ENCODE results near the gene COL2A1. TPM values are rescaled to one million over a fixed set of nuclear protein-coding genes. Genes with fewer than 3 reads are reported as not detected.

The COL2A1 gene
- total and polyA plus RNA-seq, 8 donors, result 0.06 to 91.3 (median 71.0) TPM; not detected in 1

DNA sequence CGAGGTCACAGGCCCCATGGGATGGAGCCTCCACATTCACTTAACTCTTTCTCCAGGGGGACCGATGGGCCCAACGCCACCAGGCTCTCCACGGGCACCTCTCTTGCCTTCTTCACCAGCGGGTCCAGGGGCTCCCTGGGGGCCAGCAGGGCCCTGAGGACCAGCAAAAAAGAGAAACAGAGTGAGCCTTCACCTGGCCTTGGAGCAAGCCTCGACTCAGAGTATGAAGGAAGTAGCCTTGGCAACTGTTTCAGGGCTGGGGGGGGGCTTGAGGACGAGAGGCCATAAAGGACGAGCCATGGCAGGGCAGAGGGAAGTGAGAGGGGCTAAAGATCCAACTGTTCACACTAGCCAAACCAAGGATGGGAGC lies 18.0 kb downstream of the COL2A1 start:
- intact Hi-C loops (cut with DNase I), result no loop called here
- Histone ChIP-seq H3K36me3 (no peaks in the 10 kb centered on the region), H3K4me3 (no peak overlapping the region), H3K27me3 (no peaks in the 10 kb centered on the region), H3K9me3 (no peaks in the 10 kb centered on the region), H3K4me1 (no peaks in the 10 kb centered on the region), H3K27ac (no peak overlapping the region)
- DNase-seq (peak in 1 of 4 donors; percentile 71), ATAC-seq (no peak)
- TF ChIP-seq, protein P1, sequence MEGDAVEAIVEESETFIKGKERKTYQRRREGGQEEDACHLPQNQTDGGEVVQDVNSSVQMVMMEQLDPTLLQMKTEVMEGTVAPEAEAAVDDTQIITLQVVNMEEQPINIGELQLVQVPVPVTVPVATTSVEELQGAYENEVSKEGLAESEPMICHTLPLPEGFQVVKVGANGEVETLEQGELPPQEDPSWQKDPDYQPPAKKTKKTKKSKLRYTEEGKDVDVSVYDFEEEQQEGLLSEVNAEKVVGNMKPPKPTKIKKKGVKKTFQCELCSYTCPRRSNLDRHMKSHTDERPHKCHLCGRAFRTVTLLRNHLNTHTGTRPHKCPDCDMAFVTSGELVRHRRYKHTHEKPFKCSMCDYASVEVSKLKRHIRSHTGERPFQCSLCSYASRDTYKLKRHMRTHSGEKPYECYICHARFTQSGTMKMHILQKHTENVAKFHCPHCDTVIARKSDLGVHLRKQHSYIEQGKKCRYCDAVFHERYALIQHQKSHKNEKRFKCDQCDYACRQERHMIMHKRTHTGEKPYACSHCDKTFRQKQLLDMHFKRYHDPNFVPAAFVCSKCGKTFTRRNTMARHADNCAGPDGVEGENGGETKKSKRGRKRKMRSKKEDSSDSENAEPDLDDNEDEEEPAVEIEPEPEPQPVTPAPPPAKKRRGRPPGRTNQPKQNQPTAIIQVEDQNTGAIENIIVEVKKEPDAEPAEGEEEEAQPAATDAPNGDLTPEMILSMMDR (IDR thresholded peaks at IDR 0.05), result no peak

DNA sequence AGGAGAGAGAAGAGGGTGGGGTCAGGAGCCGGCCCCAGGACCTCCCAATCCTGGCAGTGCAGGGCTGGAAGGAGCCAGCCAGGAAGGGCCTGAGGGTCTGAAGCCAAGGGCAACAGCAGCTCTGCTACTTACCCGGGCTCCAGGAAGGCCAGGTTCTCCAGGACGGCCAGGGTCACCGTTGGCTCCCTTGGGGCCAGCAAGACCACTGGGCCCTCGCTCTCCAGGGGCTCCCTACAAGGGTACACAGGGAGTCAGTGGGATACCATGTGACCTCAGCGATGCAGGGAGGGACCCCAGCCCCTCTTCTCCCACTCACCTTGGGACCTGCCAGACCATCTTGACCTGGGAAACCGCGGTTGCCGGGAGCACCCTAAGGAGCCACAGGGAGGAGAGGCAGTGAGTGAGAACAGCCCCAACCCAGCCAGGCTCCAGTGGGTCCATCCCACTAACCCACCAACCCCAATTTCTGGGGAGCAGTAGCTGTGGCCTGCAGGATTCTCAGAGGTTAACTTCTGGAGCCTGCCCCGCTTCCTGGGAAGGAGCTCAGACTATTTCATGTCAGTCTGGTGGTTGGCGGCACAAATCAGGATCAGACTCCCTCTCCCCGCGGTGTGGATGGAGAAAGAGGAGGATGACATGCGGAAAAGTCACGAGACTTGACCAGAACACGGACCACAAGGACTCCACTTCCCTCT lies 18.5 kb downstream of the COL2A1 start:
- TF ChIP-seq, protein P1 (IDR thresholded peaks at IDR 0.05), result no peak
- no peak overlapping the region for H3K27ac ChIP-seq
- H3K36me3 ChIP-seq, result no peaks in the 10 kb centered on the region
- no peaks in the 10 kb centered on the region for H3K27me3 ChIP-seq
- no peaks in the 10 kb centered on the region for H3K4me1 ChIP-seq
- ATAC-seq, result no peak
- intact Hi-C loops (cut with DNase I), result no loop called here
- no peak overlapping the region for H3K4me3 ChIP-seq
- DNase-seq, result no peak
- no peaks in the 10 kb centered on the region for H3K9me3 ChIP-seq

DNA sequence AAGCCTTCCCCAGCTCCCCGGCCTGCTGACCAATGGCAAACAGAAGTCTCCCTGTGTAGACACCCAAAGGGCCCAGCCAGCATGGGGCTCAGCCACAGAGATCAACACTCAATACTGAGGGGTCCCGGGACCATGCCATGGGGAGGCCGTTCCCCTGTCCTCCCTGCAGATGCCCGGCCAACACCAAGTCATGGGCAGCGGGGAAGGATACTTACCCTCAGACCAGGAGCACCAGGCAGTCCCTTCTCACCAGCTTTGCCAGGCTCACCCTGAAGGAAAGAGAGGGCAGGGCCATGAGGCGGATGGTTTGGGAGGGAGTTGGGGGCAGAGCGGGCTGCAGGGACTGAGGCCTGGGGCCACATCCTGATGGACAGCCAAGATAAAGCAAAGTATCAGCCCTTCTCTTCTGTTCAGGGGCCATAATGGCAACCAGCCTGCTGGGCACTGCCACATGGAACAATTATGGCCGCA lies 19.9 kb downstream of the COL2A1 start:
- TF ChIP-seq, protein P1 (IDR thresholded peaks at IDR 0.05), result no peak
- Histone ChIP-seq H3K27ac (no peak overlapping the region), H3K4me1 (no peaks in the 10 kb centered on the region), H3K27me3 (no peaks in the 10 kb centered on the region), H3K36me3 (no peaks in the 10 kb centered on the region), H3K4me3 (no peak overlapping the region), H3K9me3 (no peaks in the 10 kb centered on the region)
- intact Hi-C loops (cut with DNase I), result no loop called here
- ATAC-seq, result no peak
- DNase-seq, result no peak

DNA sequence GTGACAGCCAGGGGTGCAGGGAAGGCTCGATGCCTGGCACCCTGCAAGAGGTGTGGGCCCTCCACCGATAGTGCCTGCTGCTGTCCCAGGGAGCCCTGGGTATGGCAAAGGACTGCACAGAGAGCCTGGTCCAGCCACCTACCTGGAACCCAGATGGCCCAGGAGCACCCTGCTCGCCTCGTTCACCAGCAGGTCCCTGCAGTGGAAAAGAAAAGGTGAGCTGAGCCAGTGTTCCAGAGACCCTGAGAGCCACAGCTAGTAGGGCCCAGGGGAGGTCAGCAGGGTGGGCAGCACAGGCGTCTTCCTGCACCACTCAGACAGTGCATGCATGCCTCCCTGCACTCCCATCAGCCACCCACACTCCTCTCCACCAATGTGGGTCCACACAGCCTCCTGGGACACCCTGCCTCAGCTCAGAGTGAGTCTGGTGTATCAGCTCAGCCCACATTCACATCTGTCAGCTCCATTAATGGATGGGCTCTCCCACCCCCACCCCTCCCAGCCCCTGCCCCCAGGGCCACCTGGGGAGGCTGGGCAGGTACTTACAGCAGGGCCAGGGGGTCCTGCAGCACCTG lies 20.6 kb downstream of the COL2A1 start:
- intact Hi-C loops (cut with DNase I), result no loop called here
- DNase-seq (no peak), ATAC-seq (no peak)
- Histone ChIP-seq H3K4me1 (no peaks in the 10 kb centered on the region), H3K27ac (no peak overlapping the region), H3K36me3 (no peaks in the 10 kb centered on the region), H3K4me3 (no peak overlapping the region), H3K27me3 (no peaks in the 10 kb centered on the region), H3K9me3 (no peaks in the 10 kb centered on the region)
- TF ChIP-seq, protein P1 (IDR thresholded peaks at IDR 0.05), result no peak

DNA sequence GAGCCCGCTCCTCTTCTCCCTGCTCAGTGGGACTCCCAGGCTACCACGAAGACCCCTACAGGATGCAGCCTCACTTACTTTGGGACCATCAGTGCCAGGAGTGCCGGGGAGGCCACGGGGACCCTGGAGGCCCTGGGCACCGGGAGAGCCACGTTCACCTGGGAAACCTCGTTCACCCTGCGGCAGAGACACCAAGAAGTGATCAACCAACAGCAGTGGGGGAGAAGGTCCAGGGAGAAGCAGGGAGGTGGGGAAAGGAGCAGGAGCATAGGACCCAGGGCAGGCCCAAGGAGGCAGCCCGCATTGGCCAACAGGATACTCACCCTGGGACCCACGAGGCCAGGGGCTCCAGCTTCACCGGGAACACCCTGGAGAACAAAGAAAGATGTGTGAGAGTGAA lies 21.5 kb downstream of the COL2A1 start:
- intact Hi-C loops (cut with DNase I), result no loop called here

More for the DNA sequence above, 21.5 kb downstream of the COL2A1 start:
- H3K27me3 ChIP-seq, result no peaks in the 10 kb centered on the region
- no peaks in the 10 kb centered on the region for H3K9me3 ChIP-seq
- no peak overlapping the region for H3K27ac ChIP-seq
- no peaks in the 10 kb centered on the region for H3K36me3 ChIP-seq
- H3K4me3 ChIP-seq, result no peak overlapping the region
- no peaks in the 10 kb centered on the region for H3K4me1 ChIP-seq
- TF ChIP-seq, protein P1 (IDR thresholded peaks at IDR 0.05), result no peak
- ATAC-seq (no peak), DNase-seq (no peak)
